Subcutaneous adipose tissue (tissue), 4 donors: ENCODE measurements around the gene AICDA. TPM values are rescaled to one million over a fixed set of nuclear protein-coding genes. Genes with fewer than 3 reads are reported as not detected.

Experiments used
- CTCF ChIP-seq: fragments of 450-650 bp; IDR thresholded peaks from one replicate; pipeline ENCODE4 v1.5.1; 2016; ENCODE audit warnings: low read depth, mild to moderate bottlenecking, control low read depth, antibody characterized with exemption, moderate library complexity
- total RNA-seq, 4 donors: library from RNA; depleted of rRNA; stranded (reverse); fragments of >200 nt; gene quantifications; one replicate each; pipeline ENCODE4 v1.1.0, GENCODE V29; 2016

AICDA gene
- total RNA-seq, 4 donors from 2014 or later, result 1.0 to 4.8 (median 3.9) TPM; not detected in 1

GRCh38 chr12:8630131-8630530, 17.5 kb upstream of the AICDA start:
- no peak for TF ChIP-seq CTCF

GRCh38 chr12:8629486-8630033, 16.9 kb upstream of the AICDA start:
- TF ChIP-seq CTCF, result no peak

- TF ChIP-seq CTCF, result no peak
These were observed 16.1 kb upstream of the AICDA start for GRCh38 chr12:8628731-8629130.

GRCh38 chr12:8622646-8623045, 10.0 kb upstream of the AICDA start:
- no peak for TF ChIP-seq CTCF

GRCh38 chr12:8615206-8615605, 2.5 kb upstream of the AICDA start:
- no peak for TF ChIP-seq CTCF

- no peak for TF ChIP-seq CTCF
These were observed 3.5 kb downstream of the AICDA start for GRCh38 chr12:8609061-8609570.

- no peak for TF ChIP-seq CTCF
These were observed 5.8 kb downstream of the AICDA start for GRCh38 chr12:8606890-8607289.
